Right lobe of liver (tissue), 6 donors: ENCODE data around the gene ZDHHC14. TPM values are rescaled to one million over a fixed set of nuclear protein-coding genes. Genes with fewer than 3 reads are reported as not detected.

Experiments used
- ATAC-seq, 4 donors: fragments of 200-7000 bp; cut with Tn5 transposase; one replicate each; pipeline ENCODE4 v1.9.1; 2020; ENCODE audit warnings: mild to moderate bottlenecking in 4 of 4, moderate library complexity in 4 of 4
- DNase-seq, 3 donors: peaks; one replicate each; pipeline ENCODE4 v3.0.0-alpha.2; 2020
- H3K27ac ChIP-seq, 3 donors: fragments of 200-600 bp; one replicate each; pipeline ENCODE4 v1.8.0; 2022
- H3K27me3 ChIP-seq, 2 donors: fragments of 200-600 bp; one replicate each; pipeline ENCODE4 v1.8.0; 2022
- H3K36me3 ChIP-seq, 4 donors: fragments of 200-600 bp; sonication (generic) in 1 of 4; one replicate each; pipeline versions ENCODE4 v1.5.1 to v1.8.0; 2017 to 2022; ENCODE audit warnings: control low read depth in 1 of 4
- H3K4me1 ChIP-seq, 4 donors: fragments of 200-600 bp; sonication (generic) in 1 of 4; one replicate each; pipeline versions ENCODE4 v1.5.1 to v1.8.0; 2017 to 2022; ENCODE audit warnings: control low read depth in 1 of 4
- H3K4me3 ChIP-seq, 3 donors: fragments of 200-600 bp; one replicate each; pipeline ENCODE4 v1.8.0; 2022
- H3K9me3 ChIP-seq, 4 donors: fragments of 200-600 bp; sonication (generic) in 1 of 4; one replicate each; pipeline versions ENCODE4 v1.5.1 to v1.8.0; 2017 to 2022; ENCODE audit warnings: control low read depth in 1 of 4
- CTCF ChIP-seq, 4 donors: fragments of 200-600 bp in 3 of 4; fragments of 450-650 bp in 1 of 4; IDR thresholded peaks; one replicate each; pipeline versions ENCODE4 v1.5.1 to v1.8.0; 2016 to 2022; ENCODE audit warnings: antibody characterized with exemption in 4 of 4, mild to moderate bottlenecking in 2 of 4
- POLR2A ChIP-seq: fragments of 450-650 bp; IDR thresholded peaks from one replicate; pipeline ENCODE4 v1.6.1; 2017; ENCODE audit warnings: antibody characterized with exemption, mild to moderate bottlenecking
- WGBS: methylation state at CpG from one replicate; pipeline ENCODE4 v1.1.6; 2018; ENCODE audit warnings: low coverage, low lambda C conversion rate; ENCODE audit not compliant: insufficient coverage; ENCODE audit errors: missing lambda C conversion rate; 5-methylcytosine and 5-hydroxymethylcytosine counted together
- intact Hi-C, 2 donors: fragments of 100-400 bp; cut with DNase I; formaldehyde crosslinking; loops; one replicate each; pipeline versions ENCODE4 v1.11.2 to v1.14.1; 2022
- total RNA-seq, 6 experiments: library from RNA; depleted of rRNA in 2 of 6; stranded (reverse); fragments of >200 nt in 2 of 6; fragmentation: NEBNext Ultra II Directional in 3 of 6; extraction: Animal tissue kit (Norgen Biotek cat#: 25700) in 3 of 6; gene quantifications; one replicate each; pipeline versions ENCODE4 v1.1.0 to v1.2.4, GENCODE V29; 2016 to 2023
- donor health status: DM: no; HTN: yes; CAD: no.
- donor health status: DM: no; HTN: no; CAD: no.
- donor health status: DM: no; HTN: no; CAD: no.
- donor health status: DM: no; HTN: yes; CAD: no.
- donor health status: DM: no; HTN: yes; CAD: no.

Gene ZDHHC14
- total RNA-seq, 6 experiments from 2014 or later, result 7.3 to 13.0 (median 10.3) TPM

- Histone ChIP-seq H3K4me1 (no peaks in the 10 kb centered on the region), H3K4me3 (no peak overlapping the region), H3K27me3 (no peaks in the 10 kb centered on the region), H3K9me3 (no peaks in the 10 kb centered on the region), H3K27ac (no peak overlapping the region), H3K36me3 (no peaks in the 10 kb centered on the region)
- 50% methylated on average over 4 of the region's 6 CpGs for WGBS
- DNase-seq (no peak), ATAC-seq (no peak)
- TF ChIP-seq CTCF (IDR thresholded peaks at IDR 0.05) (no peak), POLR2A (no peak)
- intact Hi-C loops, result no loop called here
Measured at GRCh38 chr6:157707576-157707975, 326.6 kb downstream of the ZDHHC14 start.

- WGBS, result 58% methylated on average over 3 of the region's 3 CpGs
- Histone ChIP-seq H3K27ac (no peak overlapping the region), H3K9me3 (no peaks in the 10 kb centered on the region), H3K4me1 (no peaks in the 10 kb centered on the region), H3K4me3 (no peak overlapping the region), H3K36me3 (no peaks in the 10 kb centered on the region), H3K27me3 (no peaks in the 10 kb centered on the region)
- no peak for TF ChIP-seq CTCF (IDR thresholded peaks at IDR 0.05)
- TF ChIP-seq POLR2A, result no peak
- no peak for DNase-seq
- no peak for ATAC-seq
- intact Hi-C loops, result no loop called here
Measured at GRCh38 chr6:157708239-157708638, 327.2 kb downstream of the ZDHHC14 start.

DNA sequence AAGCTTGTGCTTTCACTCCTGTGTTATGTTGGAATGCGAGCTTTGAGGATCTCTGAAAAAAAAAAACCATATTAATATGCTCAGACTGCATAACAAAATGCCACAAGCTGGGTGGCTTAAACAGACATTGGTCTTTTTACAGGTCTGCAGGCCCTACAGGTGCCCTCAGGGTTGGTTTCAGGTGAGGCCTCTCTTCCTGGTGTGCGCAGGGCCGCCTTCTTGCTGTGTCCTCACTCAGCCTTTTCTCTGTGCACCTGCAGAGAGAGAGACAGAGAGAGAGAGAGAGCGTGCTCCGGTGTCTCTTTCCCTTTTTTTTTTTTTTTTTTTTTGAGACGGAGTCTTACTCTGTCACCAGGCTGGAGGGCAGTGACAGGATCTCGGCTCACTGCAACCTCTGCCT is 327.9 kb downstream of the ZDHHC14 start:
- H3K27ac ChIP-seq, result no peak overlapping the region
- no peak for DNase-seq
- ATAC-seq, result no peak
- no peaks in the 10 kb centered on the region for H3K27me3 ChIP-seq
- no peaks in the 10 kb centered on the region for H3K4me1 ChIP-seq
- H3K9me3 ChIP-seq, result no peaks in the 10 kb centered on the region
- no peak overlapping the region for H3K4me3 ChIP-seq
- H3K36me3 ChIP-seq, result no peaks in the 10 kb centered on the region
- TF ChIP-seq CTCF (IDR thresholded peaks at IDR 0.05), result no peak
- TF ChIP-seq POLR2A, result no peak
- WGBS, result 90% methylated on average over 5 of the region's 7 CpGs
- intact Hi-C loops, result no loop called here

DNA sequence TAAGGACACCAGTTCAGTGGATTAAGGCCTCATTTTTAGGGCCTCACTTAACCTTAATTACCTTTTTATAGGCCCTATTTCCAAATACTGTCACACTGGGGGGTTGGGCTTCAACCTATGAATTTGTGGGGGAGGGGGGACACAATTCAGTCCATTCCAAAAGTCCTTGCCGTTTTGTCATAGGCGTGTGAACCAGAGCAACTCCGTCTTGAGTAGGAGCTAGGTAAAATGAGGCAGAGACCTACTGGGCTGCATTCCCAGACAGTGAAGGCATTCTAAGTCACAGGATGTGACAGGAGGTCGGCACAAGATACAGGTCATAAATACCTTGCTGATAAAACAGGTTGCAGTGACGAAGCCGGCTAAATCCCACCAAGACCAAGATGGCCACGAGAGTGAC is 328.6 kb downstream of the ZDHHC14 start:
- Histone ChIP-seq H3K4me1 (no peaks in the 10 kb centered on the region), H3K4me3 (no peak overlapping the region), H3K9me3 (no peaks in the 10 kb centered on the region), H3K27me3 (no peaks in the 10 kb centered on the region), H3K27ac (no peak overlapping the region), H3K36me3 (no peaks in the 10 kb centered on the region)
- intact Hi-C loops, result no loop called here
- WGBS, result 68% methylated on average over 3 of the region's 7 CpGs
- ATAC-seq (no peak), DNase-seq (no peak)
- TF ChIP-seq POLR2A (no peak), CTCF (IDR thresholded peaks at IDR 0.05) (no peak)

DNA sequence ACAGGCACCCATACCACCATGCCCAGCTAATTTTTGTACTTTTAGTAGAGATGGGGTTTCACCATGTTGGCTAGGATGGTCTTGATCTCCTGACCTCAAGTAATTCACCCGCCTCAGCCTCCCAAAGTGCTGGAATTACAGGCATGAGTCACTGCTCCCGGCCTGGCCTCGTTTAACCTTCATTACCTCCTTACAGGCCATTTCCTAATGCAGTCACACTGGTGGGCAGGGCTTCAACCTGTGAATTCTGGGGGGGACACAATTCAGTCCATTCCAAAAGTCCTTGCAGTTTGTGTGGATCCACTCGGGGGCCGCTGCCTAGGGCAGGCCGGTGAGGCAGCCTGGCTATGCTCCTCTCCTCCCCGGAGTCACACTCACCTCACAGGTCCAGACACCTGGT is 329.6 kb downstream of the ZDHHC14 start:
- Histone ChIP-seq H3K9me3 (no peaks in the 10 kb centered on the region), H3K4me1 (no peaks in the 10 kb centered on the region), H3K27ac (no peak overlapping the region), H3K27me3 (no peaks in the 10 kb centered on the region), H3K36me3 (no peaks in the 10 kb centered on the region), H3K4me3 (no peak overlapping the region)
- ATAC-seq (no peak), DNase-seq (no peak)
- TF ChIP-seq POLR2A (no peak), CTCF (IDR thresholded peaks at IDR 0.05) (no peak)
- 62% methylated on average over 3 of the region's 7 CpGs for WGBS
- intact Hi-C loops, result no loop called here
